ENCODE measurements around the gene NUP214.
A peak's percentile ranks its signal among the peaks of the same experiment; 100 is the strongest.

NUP214 gene

GRCh38 chr9:131216806-131217205, 91.4 kb downstream of the NUP214 start:
- H3K27ac ChIP-seq: peak overlapping the region in 3 of 21 experiments; percentile 15 to 48 (median 21)

GRCh38 chr9:131217331-131218031, 92.1 kb downstream of the NUP214 start:
- Histone ChIP-seq H3K4me3 (no peak overlapping the region), H3K27ac (no peak overlapping the region)

More at GRCh38 chr9:131216806-131217205, 91.4 kb downstream of the NUP214 start:
- no peak overlapping the region for H3K4me3 ChIP-seq

GRCh38 chr9:131218370-131218769, 93.0 kb downstream of the NUP214 start:
- no peak overlapping the region for H3K4me3 ChIP-seq

GRCh38 chr9:131220485-131220884, 95.1 kb downstream of the NUP214 start:
- H3K4me3 ChIP-seq: no peak overlapping the region
- H3K27ac ChIP-seq: no peak overlapping the region

More at GRCh38 chr9:131218370-131218769, 93.0 kb downstream of the NUP214 start:
- H3K27ac ChIP-seq: no peak overlapping the region

- Histone ChIP-seq H3K4me3 (no peak overlapping the region), H3K27ac (no peak overlapping the region)
Measured at GRCh38 chr9:131222460-131222859, 97.1 kb downstream of the NUP214 start.

GRCh38 chr9:131226226-131226625, 100.8 kb downstream of the NUP214 start:
- no peak overlapping the region for H3K27ac ChIP-seq

GRCh38 chr9:131227112-131227958, 101.9 kb downstream of the NUP214 start:
- H3K27ac ChIP-seq: peak overlapping the region in 6 of 21 experiments; percentile 5 to 76 (median 32)
- peak overlapping the region in 1 of 7 experiments; percentile 3 for H3K4me3 ChIP-seq

More at GRCh38 chr9:131226226-131226625, 100.8 kb downstream of the NUP214 start:
- no peak overlapping the region for H3K4me3 ChIP-seq

GRCh38 chr9:131227959-131228460, 102.6 kb downstream of the NUP214 start:
- peak overlapping the region in 4 of 7 experiments; percentile 3 to 11 (median 4) for H3K4me3 ChIP-seq
- peak overlapping the region in 8 of 21 experiments; percentile 5 to 76 (median 32) for H3K27ac ChIP-seq

GRCh38 chr9:131228988-131229387, 103.6 kb downstream of the NUP214 start:
- no peak overlapping the region for H3K27ac ChIP-seq
- H3K4me3 ChIP-seq: peak overlapping the region in 1 of 7 experiments; percentile 3

- Histone ChIP-seq H3K27ac (peak overlapping the region in 10 of 21 experiments; percentile 17 to 83 (median 64)), H3K4me3 (no peak overlapping the region)
Measured at GRCh38 chr9:131233556-131233955, 108.2 kb downstream of the NUP214 start.

- Histone ChIP-seq H3K4me3 (no peak overlapping the region), H3K27ac (peak overlapping the region in 9 of 21 experiments; percentile 3 to 83 (median 65))
Measured at GRCh38 chr9:131233995-131234394, 108.6 kb downstream of the NUP214 start.

- H3K27ac ChIP-seq: peak overlapping the region in 7 of 21 experiments; percentile 5 to 83 (median 30)
- H3K4me3 ChIP-seq: no peak overlapping the region
Measured at GRCh38 chr9:131234799-131235479, 109.6 kb downstream of the NUP214 start.

GRCh38 chr9:131235480-131235851, 110.1 kb downstream of the NUP214 start:
- H3K27ac ChIP-seq: peak overlapping the region in 2 of 21 experiments; percentile 10 to 30

GRCh38 chr9:131236161-131236560, 110.8 kb downstream of the NUP214 start:
- peak overlapping the region in 1 of 21 experiments; percentile 32 for H3K27ac ChIP-seq
- no peak overlapping the region for H3K4me3 ChIP-seq

More at GRCh38 chr9:131235480-131235851, 110.1 kb downstream of the NUP214 start:
- no peak overlapping the region for H3K4me3 ChIP-seq

GRCh38 chr9:131236761-131237160, 111.4 kb downstream of the NUP214 start:
- H3K4me3 ChIP-seq: no peak overlapping the region
- peak overlapping the region in 2 of 21 experiments; percentile 32 to 83 for H3K27ac ChIP-seq

- Histone ChIP-seq H3K4me3 (peak overlapping the region in 1 of 7 experiments; percentile 13), H3K27ac (peak overlapping the region in 8 of 21 experiments; percentile 27 to 84 (median 77))
Measured at GRCh38 chr9:131237291-131237690, 111.9 kb downstream of the NUP214 start.

- H3K4me3 ChIP-seq: peak overlapping the region in 2 of 7 experiments; percentile 9 to 13
- peak overlapping the region in 16 of 21 experiments; percentile 25 to 84 (median 67) for H3K27ac ChIP-seq
Measured at GRCh38 chr9:131237931-131238401, 112.6 kb downstream of the NUP214 start.

GRCh38 chr9:131238402-131239021, 113.1 kb downstream of the NUP214 start:
- H3K4me3 ChIP-seq: peak overlapping the region in 2 of 7 experiments; percentile 9 to 13
- H3K27ac ChIP-seq: peak overlapping the region in 17 of 21 experiments; percentile 13 to 84 (median 65)

Data from skin epidermis (tissue), 12 donors.